ENCODE results near the gene CPVL. TPM values are rescaled to one million over a fixed set of nuclear protein-coding genes. Genes with fewer than 3 reads are reported as not detected.

The CPVL gene
- 0.48 TPM in 1 of 2 replicates, not detected in the other for total RNA-seq

GRCh38 chr7:29146057-29146706 lies at the start of gene CPVL:
TSS of gene CPVL (minus strand) at chr7:29146537. CDS start at chr7:29121061, 25,476 bp downstream.

GRCh38 chr7:29194594-29195427 lies 48.5 kb upstream of the CPVL start, which contains the start of gene CHN2:
TSS of gene CHN2 (plus strand) at chr7:29194775.

GRCh38 chr7:28958235-28958979 lies 187.9 kb downstream of the CPVL start, which contains the start of gene TRIL:
TSS of gene TRIL (minus strand) at chr7:28958330. CDS start at chr7:28958046, 284 bp downstream.

Other genes starting within 250 kb of the CPVL start
- gene TRIL, start 188.2 kb downstream of the CPVL start, total RNA-seq: 1.8 and 4.2 TPM in 2 replicates
- gene CHN2, start 48.2 kb upstream of the CPVL start, total RNA-seq: 1.6 and 2.5 TPM in 2 replicates

Data from vein endothelial cell (primary cell).